ENCODE results near the gene INTS2.

DNA sequence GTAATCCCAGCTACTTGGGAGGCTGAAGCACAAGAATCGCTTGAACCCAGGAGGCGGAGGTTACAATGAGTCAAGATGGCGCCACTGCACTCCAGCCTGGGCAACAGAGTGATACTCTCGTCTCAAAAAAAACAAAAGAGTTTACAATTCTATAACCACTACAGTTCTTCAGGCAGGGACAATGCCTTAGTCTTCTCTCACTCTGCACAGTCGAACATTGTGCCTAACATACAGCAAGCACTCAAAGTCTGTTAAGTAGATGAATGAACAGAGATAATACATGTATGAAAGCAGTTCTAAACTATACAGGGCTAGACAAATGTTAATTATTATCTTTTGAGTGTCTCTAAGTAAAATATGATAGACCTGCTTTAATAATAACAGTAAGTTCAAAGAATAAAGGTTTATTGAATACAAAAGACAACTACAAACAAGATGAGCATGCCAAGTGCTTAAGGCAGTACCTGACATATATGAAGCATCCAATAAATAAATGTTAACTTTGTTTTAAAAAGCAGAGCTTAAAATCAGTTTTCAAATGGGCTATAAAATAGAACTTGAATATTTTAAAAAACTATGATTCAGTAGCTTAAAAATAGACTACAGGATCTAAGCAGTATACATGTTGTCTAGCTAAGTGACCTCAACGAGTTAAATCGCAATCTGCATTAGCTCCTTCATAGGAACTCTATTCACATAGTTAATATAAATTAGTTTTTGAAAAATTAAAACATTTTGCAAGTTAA, 19.3 kb downstream of the INTS2 start:
- TF ChIP-seq CTCF (IDR thresholded peaks at IDR 0.05) (no peak), POLR2A (IDR thresholded peaks at IDR 0.05) (no peak)
